Right cardiac atrium (tissue), 5 donors: ENCODE results near the gene OLFM1. TPM values are rescaled to one million over a fixed set of nuclear protein-coding genes. Genes with fewer than 3 reads are reported as not detected.
"Not testable (repeated sequence)": the region's sequence is repeated elsewhere in the genome, so short reads cannot be mapped to it uniquely, and the experiment has no call there.

ENCODE experiments used
- ATAC-seq, 2 donors: fragments of 200-7000 bp; cut with Tn5 transposase; one replicate each; pipeline versions ENCODE4 v1.8.0 to v1.9.1; 2020; ENCODE audit warnings: moderate library complexity in 2 of 2, mild to moderate bottlenecking in 1 of 2
- DNase-seq, 3 donors: peaks; one replicate each; pipeline ENCODE4 v3.0.0-alpha.2; 2020
- H3K27ac ChIP-seq: one replicate; pipeline ENCODE4 v1.5.1; 2013; ENCODE audit warnings: mild to moderate bottlenecking, low read length, control low read depth, moderate library complexity
- H3K27me3 ChIP-seq: one replicate; pipeline ENCODE4 v1.6.1; 2013; ENCODE audit not compliant: control insufficient read depth, insufficient read depth
- H3K4me1 ChIP-seq: one replicate; pipeline ENCODE4 v1.6.1; 2013; ENCODE audit warnings: low read length; ENCODE audit not compliant: control insufficient read depth, insufficient read depth
- H3K4me3 ChIP-seq: one replicate; pipeline ENCODE4 v1.5.1; 2013; ENCODE audit warnings: low read length, control low read depth
- H3K9me3 ChIP-seq: one replicate; pipeline ENCODE4 v1.6.1; 2013; ENCODE audit warnings: low read length; ENCODE audit not compliant: control insufficient read depth
- WGBS: extraction: QIAGEN DNeasy Blood & Tissue Kit; methylation state at CpG from one replicate; pipeline ENCODE4 v1.1.7; 2013; 5-methylcytosine and 5-hydroxymethylcytosine counted together
- intact Hi-C, 4 donors: fragments of 100-400 bp; cut with DNase I; formaldehyde crosslinking; loops; one replicate each; pipeline versions ENCODE4 v1.11.0 to v1.14.0; 2022 to 2023
- polyA plus RNA-seq: library from polyadenylated mRNA; stranded (reverse); fragments of 200-250 nt; gene quantifications from one replicate; pipeline ENCODE4 v1.2.3, GENCODE V29; 2013
- total RNA-seq, 4 donors: library from RNA; stranded (reverse); fragmentation: NEBNext Ultra II Directional; extraction: Animal tissue kit (Norgen Biotek cat#: 25700); gene quantifications; one replicate each; pipeline ENCODE4 v1.2.1, GENCODE V29; 2021
- donor health status: healthy with polysubstance abuse.
- donor health status: DM: no; HTN: yes; CAD: no.
- donor health status: DM: no; HTN: no; CAD: no.
- donor health status: DM: no; HTN: yes; CAD: no; lungs with severe emphysema.
- donor health status: DM: yes; HTN: yes; CAD: no.

Gene OLFM1
- total and polyA plus RNA-seq, 5 donors: 8.8 to 19.1 (median 10.0) TPM

- intact Hi-C loops: no loop called here
- ATAC-seq: no peak
- H3K4me3 ChIP-seq: no peak overlapping the region
- H3K9me3 ChIP-seq: no peaks in the 10 kb centered on the region
- no peaks in the 10 kb centered on the region for H3K27me3 ChIP-seq
- no peak overlapping the region for H3K27ac ChIP-seq
- 76% methylated on average over 7 of the region's 7 CpGs for WGBS
- H3K4me1 ChIP-seq: no peaks in the 10 kb centered on the region
- no peak for DNase-seq
Observed at GRCh38 chr9:135148386-135148785, 60.9 kb downstream of the OLFM1 start.

DNA sequence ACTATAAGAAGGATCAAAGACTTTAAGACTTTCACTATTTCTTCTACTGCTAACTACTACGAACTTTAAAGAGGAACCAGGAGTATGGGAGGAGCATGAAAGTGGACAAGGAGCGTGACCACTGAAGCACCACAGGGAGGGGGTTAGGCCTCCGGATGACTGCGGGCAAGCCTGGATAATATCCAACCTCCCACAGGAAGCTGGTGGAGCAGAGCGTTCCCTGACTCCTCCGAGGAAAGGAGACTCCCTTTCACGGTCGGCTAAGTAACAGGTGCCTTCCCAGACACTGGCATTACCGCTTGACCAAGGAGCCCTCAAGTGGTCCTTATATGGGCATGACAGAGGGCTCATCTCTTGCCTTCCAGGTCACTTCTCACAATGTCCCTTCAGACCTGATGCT lies 62.4 kb downstream of the OLFM1 start:
- WGBS: 69% methylated on average over 9 of the region's 9 CpGs
- not testable (repeated sequence) for ATAC-seq, H3K27me3 ChIP-seq

DNA sequence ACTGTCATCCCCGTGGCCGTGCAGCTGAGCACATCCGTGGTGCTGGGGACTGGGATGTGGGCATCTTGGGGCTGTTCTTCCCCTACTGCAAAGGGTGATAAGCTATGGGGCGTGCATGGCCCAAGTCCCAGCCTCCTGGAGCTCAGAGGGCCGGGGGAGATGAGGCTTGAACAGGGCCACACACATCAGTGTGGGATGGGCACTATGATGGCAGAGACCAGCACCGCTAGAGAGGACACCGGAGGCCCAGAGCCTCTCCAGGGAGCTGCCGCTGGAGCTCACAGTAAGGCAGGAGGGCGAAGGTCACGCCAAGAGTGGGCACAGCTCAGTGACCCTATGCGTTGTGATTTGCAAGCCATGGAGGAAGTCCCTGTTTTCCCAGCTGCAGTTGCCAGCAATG lies 63.5 kb downstream of the OLFM1 start:
- no peaks in the 10 kb centered on the region for H3K27me3 ChIP-seq
- no peak overlapping the region for H3K4me3 ChIP-seq
- ATAC-seq (no peak), DNase-seq (no peak)
- no peaks in the 10 kb centered on the region for H3K9me3 ChIP-seq
- no peaks in the 10 kb centered on the region for H3K4me1 ChIP-seq
- WGBS: 87% methylated on average over 11 of the region's 11 CpGs
- intact Hi-C loops: no loop called here
- H3K27ac ChIP-seq: no peak overlapping the region

More for the DNA sequence above, 62.4 kb downstream of the OLFM1 start:
- H3K4me3 ChIP-seq, H3K4me1 ChIP-seq, H3K9me3 ChIP-seq, DNase-seq, intact Hi-C loops, H3K27ac ChIP-seq: not testable (repeated sequence)

DNA sequence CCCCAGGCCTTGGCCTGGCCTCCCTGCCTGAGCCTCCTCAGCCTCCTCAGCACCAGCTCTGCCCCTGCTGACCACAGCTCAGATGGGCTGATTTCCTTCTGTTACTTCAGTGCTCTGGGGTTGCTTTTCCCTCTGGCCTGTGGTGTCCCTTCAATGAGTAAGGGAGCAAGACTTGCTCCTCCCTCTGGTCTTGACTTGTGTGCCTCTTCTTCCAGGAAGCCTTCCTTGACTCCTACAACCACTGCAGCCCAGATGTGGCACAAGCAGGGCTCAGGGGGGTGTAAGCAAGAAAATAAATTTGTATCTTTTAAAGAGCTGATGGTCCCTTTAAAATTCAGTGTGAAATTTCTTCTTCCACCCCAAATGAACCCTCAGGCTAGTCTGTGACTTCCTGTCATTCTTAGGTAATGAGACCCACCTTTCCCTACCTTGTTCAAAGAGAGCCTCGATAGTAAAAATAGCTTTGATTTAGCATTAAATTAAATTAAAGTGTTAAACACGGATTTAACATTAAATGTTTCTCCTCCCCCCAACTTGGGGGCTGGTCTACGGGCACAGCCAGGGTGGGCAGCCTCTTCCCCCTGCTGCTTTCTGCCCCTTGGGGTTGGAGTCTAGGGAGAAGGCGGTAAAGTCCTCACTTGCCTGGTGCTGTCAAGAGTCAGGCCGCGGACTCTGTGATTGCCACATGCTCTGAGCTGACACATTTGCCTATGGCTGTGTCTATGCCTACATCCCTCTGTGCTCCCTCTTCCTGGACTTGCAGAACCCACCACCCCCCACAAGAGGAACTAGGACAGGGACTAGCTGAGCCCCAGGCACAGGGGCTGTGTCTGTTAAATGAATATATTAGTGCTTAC lies 64.5 kb downstream of the OLFM1 start:
- H3K27ac ChIP-seq: no peak overlapping the region

DNA sequence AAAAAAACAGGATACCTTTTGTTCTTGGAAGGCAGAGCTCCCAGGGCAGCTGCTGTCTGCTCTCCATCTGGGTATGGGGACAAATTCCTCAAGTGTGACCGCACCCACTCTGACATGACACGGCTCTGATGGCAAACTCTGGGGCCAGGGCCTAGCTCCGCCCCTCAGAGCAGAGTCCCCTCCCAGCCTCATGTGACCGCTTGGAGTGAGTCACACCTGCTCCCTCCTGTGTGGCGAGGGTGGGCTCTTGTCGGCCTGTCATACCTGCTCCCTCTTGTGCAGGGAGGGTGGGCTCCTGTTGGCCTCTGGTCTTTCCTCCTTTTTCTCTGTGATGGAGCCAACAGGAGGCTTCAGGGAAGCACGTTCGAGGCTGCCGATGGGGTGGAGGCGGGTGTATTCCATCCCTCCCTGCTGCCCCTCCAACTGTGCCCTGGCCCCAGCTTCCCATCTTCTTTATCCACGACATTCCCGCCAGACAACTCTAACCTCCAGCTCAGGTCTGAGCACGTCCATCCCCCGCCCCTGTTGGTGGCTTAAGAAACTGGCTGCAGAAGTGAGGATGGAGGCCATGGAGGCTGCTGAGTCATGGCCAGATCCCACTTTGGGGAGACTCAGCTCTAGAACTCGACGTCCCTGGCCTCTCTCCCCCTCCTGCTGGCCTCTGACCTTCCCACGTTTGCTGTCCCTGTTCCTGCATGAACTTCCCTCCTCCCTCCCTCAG lies 65.3 kb downstream of the OLFM1 start:
- H3K27me3 ChIP-seq: no peaks in the 10 kb centered on the region
- DNase-seq: no peak

More for the DNA sequence above, 64.5 kb downstream of the OLFM1 start:
- DNase-seq (no peak), ATAC-seq (no peak)
- Histone ChIP-seq H3K27me3 (no peaks in the 10 kb centered on the region), H3K4me1 (no peaks in the 10 kb centered on the region), H3K4me3 (no peak overlapping the region), H3K9me3 (no peaks in the 10 kb centered on the region)
- intact Hi-C loops: no loop called here
- 68% methylated on average over 6 of the region's 6 CpGs for WGBS

DNA sequence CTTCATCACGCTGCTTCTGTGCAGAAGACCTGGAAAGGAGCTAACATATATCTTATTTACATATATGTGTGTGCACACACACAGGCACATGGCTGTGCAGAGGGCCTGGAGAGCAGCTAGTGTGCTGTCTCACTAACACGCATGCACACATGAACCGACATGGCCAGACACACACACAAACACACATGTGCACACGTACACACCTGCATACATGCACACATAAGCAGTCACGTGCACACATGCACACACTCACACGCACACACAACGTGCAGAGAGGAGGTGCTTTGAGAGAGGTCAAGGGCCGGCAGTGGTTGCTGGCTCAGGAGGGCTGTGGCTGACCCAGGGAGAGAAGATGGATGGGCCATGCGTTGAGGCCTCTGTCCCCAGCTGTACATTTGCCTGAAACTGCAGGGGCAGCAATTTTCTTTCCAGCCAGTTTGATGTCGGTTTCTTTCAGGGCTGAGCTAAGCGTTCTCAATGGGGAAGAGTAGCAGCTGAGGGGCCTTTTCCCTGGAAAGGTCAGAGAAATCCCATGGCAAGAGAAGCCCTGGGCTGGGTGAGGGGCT lies 66.7 kb downstream of the OLFM1 start:
- ATAC-seq: no peak
- no peaks in the 10 kb centered on the region for H3K4me1 ChIP-seq
- 75% methylated on average over 11 of the region's 11 CpGs for WGBS
- H3K27me3 ChIP-seq: no peaks in the 10 kb centered on the region
- DNase-seq: no peak
- intact Hi-C loops: no loop called here
- H3K4me3 ChIP-seq: no peak overlapping the region
- no peaks in the 10 kb centered on the region for H3K9me3 ChIP-seq
- no peak overlapping the region for H3K27ac ChIP-seq

More for the DNA sequence above, 65.3 kb downstream of the OLFM1 start:
- H3K4me3 ChIP-seq: no peak overlapping the region
- intact Hi-C loops: no loop called here
- no peak overlapping the region for H3K27ac ChIP-seq
- ATAC-seq: no peak
- WGBS: 43% methylated on average over 17 of the region's 17 CpGs
- no peaks in the 10 kb centered on the region for H3K9me3 ChIP-seq
- no peaks in the 10 kb centered on the region for H3K4me1 ChIP-seq

- intact Hi-C loops: no loop called here
- DNase-seq: no peak
- no peak overlapping the region for H3K4me3 ChIP-seq
- 68% methylated on average over 6 of the region's 6 CpGs for WGBS
- H3K27me3 ChIP-seq: no peaks in the 10 kb centered on the region
- no peaks in the 10 kb centered on the region for H3K9me3 ChIP-seq
- H3K27ac ChIP-seq: no peak overlapping the region
- H3K4me1 ChIP-seq: no peaks in the 10 kb centered on the region
- no peak for ATAC-seq
Observed at GRCh38 chr9:135155396-135155795, 67.9 kb downstream of the OLFM1 start.

- peak; percentile 63 to 82 (median 81) for DNase-seq
- no peak overlapping the region for H3K4me3 ChIP-seq
- peak; percentile 32 to 37 for ATAC-seq
- no peaks in the 10 kb centered on the region for H3K27me3 ChIP-seq
- H3K4me1 ChIP-seq: no peaks in the 10 kb centered on the region
- intact Hi-C loops: no loop called here
- 25% methylated on average over 20 of the region's 20 CpGs for WGBS
- no peaks in the 10 kb centered on the region for H3K9me3 ChIP-seq
- H3K27ac ChIP-seq: no peak overlapping the region
Observed at GRCh38 chr9:135156525-135157510, 69.3 kb downstream of the OLFM1 start.

DNA sequence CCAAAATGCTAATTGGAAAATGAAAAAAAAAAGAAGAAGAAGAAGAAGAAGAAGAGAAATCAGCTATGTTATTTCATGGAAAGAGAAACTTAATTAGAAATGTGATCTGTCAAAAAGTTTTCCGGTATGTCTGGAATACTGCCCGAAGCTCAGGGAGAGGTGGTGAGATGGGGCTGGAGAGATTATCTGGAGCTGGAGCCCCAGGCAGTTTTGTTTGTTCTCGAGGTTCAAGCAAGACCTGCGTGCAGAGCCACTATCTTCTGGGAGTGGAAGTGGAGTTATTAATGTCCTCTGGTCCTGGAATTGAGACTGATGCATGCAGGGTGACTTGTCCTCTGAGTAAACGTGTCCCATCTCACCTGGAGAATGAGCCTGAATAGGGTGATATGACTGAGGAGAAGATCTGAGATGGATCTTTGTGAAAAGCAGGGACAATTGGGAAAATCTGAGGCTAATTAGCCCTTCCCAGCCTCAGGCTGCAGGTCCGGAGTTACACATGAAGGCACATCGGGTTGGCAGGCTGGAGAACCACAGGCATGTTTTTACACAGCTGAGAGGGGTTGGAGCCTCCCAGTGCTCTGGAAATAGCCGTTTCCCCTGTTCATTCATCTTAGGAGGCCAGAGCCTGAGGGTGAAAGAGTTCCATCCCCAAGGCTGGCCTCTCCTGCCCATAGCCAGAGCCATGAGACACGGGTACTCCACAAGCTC lies 70.5 kb downstream of the OLFM1 start:
- H3K27me3 ChIP-seq: no peaks in the 10 kb centered on the region
- no peak overlapping the region for H3K4me3 ChIP-seq
- ATAC-seq: no peak
- H3K4me1 ChIP-seq: no peaks in the 10 kb centered on the region
- intact Hi-C loops: no loop called here
- no peak for DNase-seq
- no peak overlapping the region for H3K27ac ChIP-seq
- no peaks in the 10 kb centered on the region for H3K9me3 ChIP-seq
- WGBS: 68% methylated on average over 9 of the region's 9 CpGs

DNA sequence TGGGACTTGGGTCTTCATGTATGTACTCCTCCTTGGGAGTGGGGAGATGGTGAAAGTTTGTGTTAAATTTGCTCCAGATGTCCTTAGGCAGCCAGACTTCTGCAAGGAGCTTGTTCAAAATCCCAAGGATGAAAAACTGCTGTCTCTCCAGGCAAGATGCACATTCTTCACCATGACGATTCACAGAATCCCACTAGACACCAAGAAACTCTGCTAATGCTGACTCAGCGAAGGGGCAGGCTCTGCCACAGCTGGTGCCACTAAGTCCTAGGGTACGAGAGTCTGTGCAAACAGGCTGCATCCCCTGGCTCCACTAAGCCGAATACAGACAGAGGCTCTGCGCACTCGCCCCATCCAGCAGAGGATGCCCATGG lies 71.1 kb downstream of the OLFM1 start:
- no peak for ATAC-seq
- Histone ChIP-seq H3K9me3 (no peaks in the 10 kb centered on the region), H3K27ac (no peak overlapping the region), H3K4me3 (no peak overlapping the region), H3K27me3 (no peaks in the 10 kb centered on the region), H3K4me1 (no peaks in the 10 kb centered on the region)
- intact Hi-C loops: no loop called here
- WGBS: 73% methylated on average over 6 of the region's 6 CpGs
- no peak for DNase-seq
